ENCODE data around the gene ARHGAP26. TPM values are rescaled to one million over a fixed set of nuclear protein-coding genes. Genes with fewer than 3 reads are reported as not detected.

ARHGAP26 gene
- total and polyA plus RNA-seq, 2 donors (not counting 3 experiments of a cell fraction or from before 2014, with no cell fraction given), result 3.1 to 16.2 TPM

DNA sequence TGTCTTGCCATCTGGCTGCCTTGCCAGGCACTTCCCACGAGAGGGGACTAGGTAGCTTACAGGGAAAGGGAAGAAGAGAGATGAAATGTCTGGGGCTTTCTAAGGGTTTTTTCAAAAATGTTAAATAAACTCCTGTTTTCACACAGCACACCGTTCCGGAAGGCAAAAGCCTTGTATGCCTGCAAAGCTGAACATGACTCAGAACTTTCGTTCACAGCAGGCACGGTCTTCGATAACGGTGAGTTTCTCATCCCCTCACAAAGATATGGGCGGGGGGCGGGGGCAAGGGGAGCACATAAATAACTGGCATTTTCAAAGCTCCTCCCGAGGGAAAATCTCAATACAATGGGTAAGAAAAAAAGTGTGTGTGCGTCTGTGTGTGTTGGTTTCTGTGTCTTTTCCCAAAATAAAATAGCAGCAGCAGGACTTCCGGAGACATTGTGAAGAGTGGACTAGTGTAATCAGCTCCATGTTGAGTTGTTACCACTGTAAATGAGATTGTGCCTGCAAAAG lies 443.7 kb downstream of the ARHGAP26 start:
- dilution Hi-C loops (cut with MboI; ENCODE audit: extremely low pct_ligation_motif_present, low sequenced_read_pairs) (loop anchor here (25.0 kb wide), 1 partner anchor 173 kb away; no protein-coding TSS in a partner anchor), intact Hi-C loops (cut with micrococcal nuclease) (loop anchor here (2.0 kb wide), 1 partner anchor 189 kb away; the partner anchor contains the start of gene NR3C1)
- H3K79me2 ChIP-seq (ENCODE audit: control insufficient read depth, insufficient read depth, low read length), result no peaks in the 10 kb centered on the region
- peak overlapping the region; percentile 20 for H3K4me2 ChIP-seq (ENCODE audit: insufficient read depth, low read length)
- DNase-seq (ENCODE audit: low read depth, low spot score) (peak; percentile 64), FAIRE-seq (peak; percentile 82)
- H3K36me3 ChIP-seq (ENCODE audit: control insufficient read depth in 2 of 2, extremely low read depth in 1 of 2, insufficient read depth in 2 of 2, low read length in 2 of 2), result no peaks in the 10 kb centered on the region
- no peaks in the 10 kb centered on the region for H4K20me1 ChIP-seq (replicated peaks; ENCODE audit: control insufficient read depth, extremely low read depth, insufficient read depth, low read length)
- POLR2A ChIA-PET, result no interaction called here
- TF ChIP-seq, protein P1, sequence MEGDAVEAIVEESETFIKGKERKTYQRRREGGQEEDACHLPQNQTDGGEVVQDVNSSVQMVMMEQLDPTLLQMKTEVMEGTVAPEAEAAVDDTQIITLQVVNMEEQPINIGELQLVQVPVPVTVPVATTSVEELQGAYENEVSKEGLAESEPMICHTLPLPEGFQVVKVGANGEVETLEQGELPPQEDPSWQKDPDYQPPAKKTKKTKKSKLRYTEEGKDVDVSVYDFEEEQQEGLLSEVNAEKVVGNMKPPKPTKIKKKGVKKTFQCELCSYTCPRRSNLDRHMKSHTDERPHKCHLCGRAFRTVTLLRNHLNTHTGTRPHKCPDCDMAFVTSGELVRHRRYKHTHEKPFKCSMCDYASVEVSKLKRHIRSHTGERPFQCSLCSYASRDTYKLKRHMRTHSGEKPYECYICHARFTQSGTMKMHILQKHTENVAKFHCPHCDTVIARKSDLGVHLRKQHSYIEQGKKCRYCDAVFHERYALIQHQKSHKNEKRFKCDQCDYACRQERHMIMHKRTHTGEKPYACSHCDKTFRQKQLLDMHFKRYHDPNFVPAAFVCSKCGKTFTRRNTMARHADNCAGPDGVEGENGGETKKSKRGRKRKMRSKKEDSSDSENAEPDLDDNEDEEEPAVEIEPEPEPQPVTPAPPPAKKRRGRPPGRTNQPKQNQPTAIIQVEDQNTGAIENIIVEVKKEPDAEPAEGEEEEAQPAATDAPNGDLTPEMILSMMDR (IDR thresholded peaks at IDR 0.05; ENCODE audit: extremely low read depth in 1 of 2, insufficient read depth in 1 of 2, low read depth in 1 of 2, low read length in 2 of 2), result no peak
- TF ChIP-seq FOS (IDR thresholded peaks at IDR 0.05; ENCODE audit: borderline replicate concordance, insufficient read depth, low read length), result peak; percentile 60
- CTCF ChIA-PET, result interaction anchor here (1.1 to 1.8 kb wide), 4 partner anchors 9 to 212 kb away, joined by 3 to 11 read pairs (median 4); partner anchors contain the start of gene NR3C1
- H3K9me3 ChIP-seq (replicated peaks; ENCODE audit: control insufficient read depth, insufficient read depth, low read length), result no peaks in the 10 kb centered on the region
- peak overlapping the region; percentile 10 for H3K27ac ChIP-seq (ENCODE audit: insufficient read depth, low read depth, low read length)
- no TSS peak for BruUV-seq (replicated peaks)
- no peak overlapping the region for H3K4me3 ChIP-seq (replicated peaks in 1 of 3; ENCODE audit: insufficient read depth in 1 of 3, low read depth in 1 of 3, low read length in 3 of 3)
- no peaks in the 10 kb centered on the region for H3K9me1 ChIP-seq (replicated peaks; ENCODE audit: control insufficient read depth, extremely low read depth, insufficient read depth, low read length)
- no peaks in the 10 kb centered on the region for H3K27me3 ChIP-seq (ENCODE audit: control insufficient read depth in 2 of 2, insufficient read depth in 2 of 2, low read length in 2 of 2)
- H3K9ac ChIP-seq (replicated peaks; ENCODE audit: extremely low read depth, insufficient read depth, low read length), result peak overlapping the region; percentile 26
- peaks cover 21% of the 10 kb centered on the region for H3K4me1 ChIP-seq (ENCODE audit: control insufficient read depth, extremely low read depth, insufficient read depth, low read length)
- peak overlapping the region; percentile 33 for H2AFZ ChIP-seq (ENCODE audit: low read depth, low read length)

GRCh38 chr5:143214458-143214857 lies 444.3 kb downstream of the ARHGAP26 start:
- FAIRE-seq (no peak), DNase-seq (ENCODE audit: low read depth, low spot score) (no peak)
- ChIA-PET CTCF (interaction anchor here (1.1 to 1.8 kb wide), 4 partner anchors 10 to 212 kb away, joined by 3 to 11 read pairs (median 4); partner anchors contain the start of gene NR3C1), POLR2A (no interaction called here)
- Histone ChIP-seq H3K9me1 (replicated peaks; ENCODE audit: control insufficient read depth, extremely low read depth, insufficient read depth, low read length) (no peaks in the 10 kb centered on the region), H3K79me2 (ENCODE audit: control insufficient read depth, insufficient read depth, low read length) (no peaks in the 10 kb centered on the region), H3K9ac (replicated peaks; ENCODE audit: extremely low read depth, insufficient read depth, low read length) (no peak overlapping the region), H3K4me1 (ENCODE audit: control insufficient read depth, extremely low read depth, insufficient read depth, low read length) (peaks cover 21% of the 10 kb centered on the region), H3K27me3 (ENCODE audit: control insufficient read depth in 2 of 2, insufficient read depth in 2 of 2, low read length in 2 of 2) (no peaks in the 10 kb centered on the region), H3K9me3 (replicated peaks; ENCODE audit: control insufficient read depth, insufficient read depth, low read length) (no peaks in the 10 kb centered on the region), H4K20me1 (replicated peaks; ENCODE audit: control insufficient read depth, extremely low read depth, insufficient read depth, low read length) (no peaks in the 10 kb centered on the region), H3K4me3 (replicated peaks in 1 of 3; ENCODE audit: insufficient read depth in 1 of 3, low read depth in 1 of 3, low read length in 3 of 3) (no peak overlapping the region), H2AFZ (ENCODE audit: low read depth, low read length) (no peak overlapping the region), H3K36me3 (ENCODE audit: control insufficient read depth in 2 of 2, extremely low read depth in 1 of 2, insufficient read depth in 2 of 2, low read length in 2 of 2) (no peaks in the 10 kb centered on the region), H3K27ac (ENCODE audit: insufficient read depth, low read depth, low read length) (no peak overlapping the region), H3K4me2 (ENCODE audit: insufficient read depth, low read length) (no peak overlapping the region)
- dilution Hi-C loops (cut with MboI; ENCODE audit: extremely low pct_ligation_motif_present, low sequenced_read_pairs), result loop anchor here (25.0 kb wide), 1 partner anchor 173 kb away; no protein-coding TSS in a partner anchor
- intact Hi-C loops (cut with micrococcal nuclease), result no loop called here
- no TSS peak for BruUV-seq (replicated peaks)
- no peak for TF ChIP-seq POLR2AphosphoS5 (IDR thresholded peaks at IDR 0.05; ENCODE audit: insufficient read depth, low read depth, low read length)
- TF ChIP-seq, protein P2, sequence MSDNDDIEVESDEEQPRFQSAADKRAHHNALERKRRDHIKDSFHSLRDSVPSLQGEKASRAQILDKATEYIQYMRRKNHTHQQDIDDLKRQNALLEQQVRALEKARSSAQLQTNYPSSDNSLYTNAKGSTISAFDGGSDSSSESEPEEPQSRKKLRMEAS (IDR thresholded peaks at IDR 0.05; ENCODE audit: insufficient read depth, insufficient read length), result no peak
- TF ChIP-seq MYC (IDR thresholded peaks at IDR 0.05; ENCODE audit: low read depth, low read length), result no peak
